CD4-positive, alpha-beta T cell treated with Interleukin-12 subunit alpha and Interleukin-12 subunit beta, for 1 hour (primary cell): ENCODE measurements around the gene AGAP1.
"Not testable (repeated sequence)": the region's sequence is repeated elsewhere in the genome, so short reads cannot be mapped to it uniquely, and the experiment has no call there.

Source experiments
- DNase-seq: peaks from one replicate; pipeline ENCODE4 v3.0.0-alpha.2; 2020

The AGAP1 gene

GRCh38 chr2:235749121-235749770 is 255.4 kb downstream of the AGAP1 start:
- DNase-seq: no peak

DNA sequence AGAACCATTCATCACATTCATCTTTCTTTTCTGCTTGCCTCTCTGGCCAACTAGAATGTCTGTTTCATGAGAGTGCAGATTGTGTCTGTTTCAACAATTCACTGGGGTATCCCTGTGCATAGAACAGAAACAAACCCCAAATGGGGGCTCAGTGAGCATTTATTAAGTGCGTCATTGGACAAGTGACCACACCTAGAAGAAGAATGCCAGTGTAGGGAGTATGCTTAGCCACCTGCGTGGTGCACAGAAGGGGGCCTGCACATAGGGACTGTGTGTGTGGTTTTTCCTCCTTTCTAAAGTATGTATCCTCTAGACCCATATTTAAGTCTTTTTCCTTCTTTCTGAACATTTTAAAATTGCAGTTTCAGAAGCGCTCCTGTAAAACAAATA is 255.9 kb downstream of the AGAP1 start:
- DNase-seq: no peak

DNA sequence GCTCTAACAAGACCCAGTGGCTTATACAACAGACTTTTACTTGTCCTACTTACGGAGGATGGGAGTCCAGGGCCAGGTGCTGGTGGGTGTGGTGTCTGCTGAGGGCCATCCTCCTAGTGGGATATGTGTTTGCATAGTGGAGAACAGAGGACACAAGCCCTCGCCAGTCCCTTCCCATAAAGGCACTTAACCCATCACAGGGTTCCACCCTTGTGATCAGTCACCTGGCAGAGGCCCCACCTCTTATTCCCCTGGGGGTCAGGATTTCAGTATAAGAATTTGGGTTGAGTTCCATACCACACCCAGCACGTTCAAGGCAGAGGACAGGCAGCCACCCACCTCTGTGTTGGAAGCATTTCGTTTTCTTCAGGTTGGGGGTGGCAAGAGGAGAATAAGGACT is 259.0 kb downstream of the AGAP1 start:
- no peak for DNase-seq

DNA sequence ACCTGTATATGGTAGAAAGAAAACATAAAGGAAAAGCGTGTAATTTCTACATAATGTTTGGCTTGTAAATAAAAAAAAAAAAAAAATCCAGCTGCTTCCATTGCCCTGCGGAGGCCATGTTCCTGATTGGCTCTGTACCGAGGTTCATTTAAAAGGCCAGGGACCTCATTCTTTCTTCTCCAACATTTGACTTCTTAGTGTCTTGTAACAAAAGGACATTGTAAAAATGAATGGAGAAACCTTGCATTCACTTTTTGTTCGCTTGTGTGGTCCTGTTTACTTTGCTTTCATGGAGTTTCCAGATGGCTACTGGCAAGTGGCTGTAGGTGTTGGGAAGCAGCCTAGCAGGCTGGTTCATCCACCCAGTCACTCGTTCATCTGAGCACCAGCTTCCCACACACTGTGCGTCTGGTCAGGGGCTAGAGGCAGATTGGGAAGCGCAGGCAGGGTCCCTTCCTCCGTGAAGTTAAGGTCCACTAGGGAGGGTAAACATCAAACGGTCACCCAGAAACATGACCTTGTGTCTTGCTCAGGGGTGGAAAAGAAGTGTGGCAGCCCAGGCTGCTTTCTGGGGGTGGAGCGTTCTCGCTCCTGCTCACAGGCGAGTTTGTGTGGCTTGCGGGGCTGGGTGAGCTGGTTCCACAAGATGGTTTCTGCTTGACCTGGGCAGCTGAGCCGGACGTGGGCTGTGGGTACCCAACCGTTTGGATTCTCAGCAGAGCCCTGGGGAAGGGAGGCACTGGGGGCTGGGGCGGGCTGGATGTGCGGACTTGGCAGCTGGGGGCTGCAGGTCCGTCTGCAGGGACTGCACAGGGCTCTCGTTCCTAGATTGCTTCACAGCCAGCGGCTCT is 260.7 kb downstream of the AGAP1 start:
- no peak for DNase-seq

DNA sequence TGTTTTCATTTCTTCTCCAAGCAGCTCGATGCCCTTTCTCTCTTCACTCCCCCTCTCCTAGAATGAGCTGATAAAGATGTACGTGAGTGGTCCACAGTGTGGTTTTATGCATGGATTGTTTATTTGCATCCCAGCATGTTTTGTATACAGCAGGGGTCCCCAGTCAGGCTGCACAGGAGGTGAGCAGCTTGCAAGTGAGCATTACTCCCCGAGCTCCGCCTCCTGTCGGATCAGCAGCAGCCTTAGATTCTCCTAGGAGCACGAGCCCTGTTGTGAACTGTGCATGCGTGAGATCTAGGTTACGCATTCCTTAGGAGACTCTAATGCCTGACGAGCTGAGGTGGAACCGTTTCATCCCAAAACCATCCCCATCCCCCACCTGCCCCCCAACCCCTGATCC is 262.6 kb downstream of the AGAP1 start:
- no peak for DNase-seq

GRCh38 chr2:235757212-235757611 is 263.4 kb downstream of the AGAP1 start:
- DNase-seq: no peak

GRCh38 chr2:235757640-235758039 is 263.8 kb downstream of the AGAP1 start:
- no peak for DNase-seq

- no peak for DNase-seq
Measured at GRCh38 chr2:235762832-235763598, 269.2 kb downstream of the AGAP1 start.

DNA sequence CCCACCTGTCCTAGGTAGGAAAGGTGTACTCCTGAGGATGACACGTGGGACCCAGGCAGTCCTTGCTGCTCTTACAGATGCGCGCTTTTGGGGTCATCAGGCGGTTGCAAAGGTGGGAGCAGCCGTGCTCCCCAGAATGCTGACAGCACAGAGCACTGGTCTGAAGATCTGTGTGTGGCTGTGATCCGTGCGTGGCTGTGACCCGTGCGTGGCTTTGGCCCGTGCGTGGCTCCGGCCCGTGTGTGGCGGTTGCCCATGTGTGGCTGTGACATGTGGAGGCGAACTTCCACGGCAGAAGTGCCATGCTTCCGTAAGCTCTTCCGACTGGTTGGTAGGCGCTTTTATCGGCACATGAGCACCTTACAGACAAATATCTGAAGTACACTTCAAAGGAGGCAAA is 270.0 kb downstream of the AGAP1 start:
- no peak for DNase-seq

GRCh38 chr2:235764478-235764877 is 270.6 kb downstream of the AGAP1 start:
- not testable (repeated sequence) for DNase-seq

DNA sequence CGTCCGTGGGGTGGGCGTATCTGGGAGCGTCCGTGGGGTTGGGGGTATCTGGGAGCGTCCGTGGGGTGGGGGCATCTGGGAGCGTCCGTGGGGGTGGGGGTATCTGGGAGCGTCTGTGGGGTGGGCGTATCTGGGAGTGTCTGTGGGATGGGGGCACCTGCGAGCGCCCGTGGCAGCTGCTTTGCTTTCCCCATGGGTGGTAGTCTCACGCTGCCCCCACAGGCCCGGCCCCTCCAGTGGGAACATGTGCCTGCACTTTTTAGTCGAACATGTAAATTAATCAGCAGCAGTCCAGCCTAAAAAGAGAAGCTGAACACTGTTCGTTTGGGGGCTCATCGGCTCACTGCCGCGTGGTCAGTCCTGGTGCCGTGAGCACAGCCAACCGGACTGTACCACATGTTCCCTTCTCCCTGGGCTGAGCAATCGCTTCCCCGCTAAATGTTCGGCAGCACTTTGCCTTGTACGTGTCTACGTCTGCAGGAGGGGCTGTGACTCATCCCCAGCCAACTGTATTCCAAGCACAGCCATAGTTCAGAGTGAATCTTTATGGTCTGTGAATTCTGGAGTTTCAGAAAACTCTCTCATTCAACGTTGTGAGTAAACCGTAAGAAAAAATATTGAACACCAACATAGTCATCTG is 271.5 kb downstream of the AGAP1 start:
- DNase-seq: no peak

DNA sequence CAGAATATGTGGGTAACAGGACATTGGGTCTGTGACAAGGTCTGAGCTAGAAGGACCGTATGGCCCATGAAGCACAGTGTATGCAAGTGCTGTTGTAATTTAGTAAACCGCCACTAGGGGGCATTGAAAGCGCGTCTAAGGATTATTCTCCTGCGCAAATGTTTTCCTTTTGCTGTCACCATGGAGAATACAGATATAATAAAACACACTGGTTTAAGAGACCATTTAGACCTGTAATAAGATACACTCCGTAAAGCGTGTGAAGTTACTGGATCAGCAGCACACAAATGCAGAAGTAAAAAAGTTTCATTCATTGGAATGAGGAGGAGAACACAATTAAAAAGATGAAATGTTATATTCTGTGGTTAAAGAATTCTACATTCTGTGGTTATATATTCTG is 272.4 kb downstream of the AGAP1 start:
- peak; percentile 51 for DNase-seq

DNA sequence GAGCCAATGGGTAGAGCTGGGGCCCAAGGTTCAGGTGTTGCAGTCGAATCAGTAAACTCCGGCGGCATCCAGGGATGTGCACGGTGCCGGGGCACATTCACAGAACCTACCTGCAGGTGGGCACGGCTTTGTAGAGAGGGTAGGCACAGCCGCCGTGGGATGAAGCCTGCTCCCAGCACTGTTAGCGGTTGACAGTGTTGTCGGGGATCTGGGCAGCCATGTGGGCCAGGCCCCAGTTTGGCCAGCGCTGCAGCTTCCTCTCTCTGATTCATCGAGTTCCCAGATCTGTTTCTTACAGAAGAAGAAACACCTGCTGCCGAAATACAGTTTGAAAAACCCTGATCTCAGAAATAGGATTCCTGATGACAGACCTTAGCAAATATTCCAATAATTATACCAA is 274.8 kb downstream of the AGAP1 start:
- no peak for DNase-seq

DNA sequence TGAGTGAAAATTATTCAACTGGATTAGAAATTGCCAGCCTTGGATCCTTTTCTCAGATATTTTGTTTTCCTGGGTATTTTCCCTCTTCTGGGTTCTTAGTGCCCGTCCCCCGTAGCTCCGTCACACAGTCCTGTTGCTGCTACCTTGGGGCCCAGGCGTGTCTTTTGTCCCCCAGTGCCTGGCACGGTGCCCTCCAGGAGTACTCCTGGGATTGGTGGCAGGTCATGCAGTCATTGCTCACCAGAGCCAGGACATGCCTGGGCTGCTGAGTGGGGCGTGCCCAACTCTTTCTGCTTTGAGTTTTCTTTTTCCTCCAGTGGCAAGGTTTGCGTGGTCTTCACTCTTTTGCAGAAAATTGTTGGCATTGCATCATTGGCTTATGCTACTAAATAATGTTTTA is 275.2 kb downstream of the AGAP1 start:
- DNase-seq: no peak

GRCh38 chr2:235770909-235771820 is 277.3 kb downstream of the AGAP1 start:
- DNase-seq: no peak

GRCh38 chr2:235773188-235773928 is 279.5 kb downstream of the AGAP1 start:
- DNase-seq: no peak

- DNase-seq: no peak
Measured at GRCh38 chr2:235774153-235774870, 280.5 kb downstream of the AGAP1 start.

DNA sequence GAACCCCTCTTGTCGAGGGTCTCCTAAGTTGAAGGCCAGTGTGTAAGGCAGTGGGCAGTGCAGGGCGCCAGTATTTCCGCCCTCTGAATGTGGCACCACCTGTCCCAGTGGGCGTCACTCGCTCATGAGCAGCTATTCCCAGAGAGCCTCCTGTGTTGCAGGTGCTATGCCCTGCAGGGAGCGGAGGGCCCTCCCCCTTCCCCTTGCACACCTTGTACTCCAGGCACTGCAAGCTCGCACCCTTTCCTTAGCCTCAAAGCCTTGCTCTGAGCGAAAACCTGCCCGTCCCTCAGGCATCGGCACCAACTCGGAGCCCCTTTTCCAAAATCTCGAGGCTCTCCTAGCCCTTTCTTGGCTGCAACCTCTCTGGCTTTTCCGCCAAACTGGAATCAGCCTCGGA is 282.7 kb downstream of the AGAP1 start:
- DNase-seq: no peak

- peak; percentile 46 for DNase-seq
Measured at GRCh38 chr2:235779444-235779896, 285.6 kb downstream of the AGAP1 start.

- no peak for DNase-seq
Measured at GRCh38 chr2:235780401-235780800, 286.6 kb downstream of the AGAP1 start.

DNA sequence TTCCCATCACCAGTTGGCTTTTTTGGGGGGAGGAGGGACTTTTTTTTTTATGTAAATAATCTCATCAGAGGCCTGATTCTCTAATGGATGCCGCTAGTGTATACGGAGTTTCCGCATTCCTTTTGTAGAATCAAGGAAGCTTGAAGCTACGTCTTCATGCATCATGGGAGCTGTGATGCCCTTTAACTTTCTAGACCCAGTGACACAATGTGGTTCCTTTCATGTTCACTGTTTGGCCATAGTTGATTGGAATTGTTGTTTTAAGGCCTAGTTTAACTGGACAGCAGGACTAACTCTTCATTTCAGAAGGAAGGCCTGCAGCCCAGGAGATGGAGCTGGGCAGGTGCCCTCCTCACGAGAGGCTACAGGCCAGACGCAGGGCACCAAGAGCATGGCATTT is 287.9 kb downstream of the AGAP1 start:
- DNase-seq: no peak
